GM12801 (cell line): ENCODE data around the gene HAS3.

Source experiments
- CTCF ChIP-seq: IDR thresholded peaks from one replicate; pipeline ENCODE4 v1.5.1; 2011; ENCODE audit warnings: control low read depth; ENCODE audit not compliant: insufficient read length; ENCODE audit errors: extremely low read depth

Gene HAS3

GRCh38 chr16:69095193-69095592 is 10.3 kb upstream of the HAS3 start:
- no peak for TF ChIP-seq CTCF

- no peak for TF ChIP-seq CTCF
Measured at GRCh38 chr16:69100071-69100691, 5.3 kb upstream of the HAS3 start.

GRCh38 chr16:69106491-69107315 is 1.2 kb downstream of the HAS3 start:
- TF ChIP-seq CTCF, result no peak

GRCh38 chr16:69107316-69107962 is 2.0 kb downstream of the HAS3 start:
- no peak for TF ChIP-seq CTCF

GRCh38 chr16:69108064-69108904 is 2.8 kb downstream of the HAS3 start:
- no peak for TF ChIP-seq CTCF

GRCh38 chr16:69108905-69109252 is 3.4 kb downstream of the HAS3 start:
- no peak for TF ChIP-seq CTCF
